ENCODE data around the gene SYF2.

- TF ChIP-seq, protein P1, sequence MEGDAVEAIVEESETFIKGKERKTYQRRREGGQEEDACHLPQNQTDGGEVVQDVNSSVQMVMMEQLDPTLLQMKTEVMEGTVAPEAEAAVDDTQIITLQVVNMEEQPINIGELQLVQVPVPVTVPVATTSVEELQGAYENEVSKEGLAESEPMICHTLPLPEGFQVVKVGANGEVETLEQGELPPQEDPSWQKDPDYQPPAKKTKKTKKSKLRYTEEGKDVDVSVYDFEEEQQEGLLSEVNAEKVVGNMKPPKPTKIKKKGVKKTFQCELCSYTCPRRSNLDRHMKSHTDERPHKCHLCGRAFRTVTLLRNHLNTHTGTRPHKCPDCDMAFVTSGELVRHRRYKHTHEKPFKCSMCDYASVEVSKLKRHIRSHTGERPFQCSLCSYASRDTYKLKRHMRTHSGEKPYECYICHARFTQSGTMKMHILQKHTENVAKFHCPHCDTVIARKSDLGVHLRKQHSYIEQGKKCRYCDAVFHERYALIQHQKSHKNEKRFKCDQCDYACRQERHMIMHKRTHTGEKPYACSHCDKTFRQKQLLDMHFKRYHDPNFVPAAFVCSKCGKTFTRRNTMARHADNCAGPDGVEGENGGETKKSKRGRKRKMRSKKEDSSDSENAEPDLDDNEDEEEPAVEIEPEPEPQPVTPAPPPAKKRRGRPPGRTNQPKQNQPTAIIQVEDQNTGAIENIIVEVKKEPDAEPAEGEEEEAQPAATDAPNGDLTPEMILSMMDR (conservative IDR thresholded peaks at IDR 0.05; ENCODE audit: low read length), result no peak
- no peak for TF ChIP-seq EZH2phosphoT487 (IDR thresholded peaks at IDR 0.05; ENCODE audit: borderline replicate concordance, low read depth, low read length)
Observed at GRCh38 chr1:25197235-25197975, 34.9 kb downstream of the SYF2 start.
